Kasumi-1 (cell line): ENCODE measurements around the gene RAB42.
"Not testable (repeated sequence)": the region's sequence is repeated elsewhere in the genome, so short reads cannot be mapped to it uniquely, and the experiment has no call there.

Experiments
- DNase-seq, 2 experiments: peaks; one replicate each; lab custom pipeline; 2025; lab: John Stamatoyannopoulos, UW

The RAB42 gene

DNA sequence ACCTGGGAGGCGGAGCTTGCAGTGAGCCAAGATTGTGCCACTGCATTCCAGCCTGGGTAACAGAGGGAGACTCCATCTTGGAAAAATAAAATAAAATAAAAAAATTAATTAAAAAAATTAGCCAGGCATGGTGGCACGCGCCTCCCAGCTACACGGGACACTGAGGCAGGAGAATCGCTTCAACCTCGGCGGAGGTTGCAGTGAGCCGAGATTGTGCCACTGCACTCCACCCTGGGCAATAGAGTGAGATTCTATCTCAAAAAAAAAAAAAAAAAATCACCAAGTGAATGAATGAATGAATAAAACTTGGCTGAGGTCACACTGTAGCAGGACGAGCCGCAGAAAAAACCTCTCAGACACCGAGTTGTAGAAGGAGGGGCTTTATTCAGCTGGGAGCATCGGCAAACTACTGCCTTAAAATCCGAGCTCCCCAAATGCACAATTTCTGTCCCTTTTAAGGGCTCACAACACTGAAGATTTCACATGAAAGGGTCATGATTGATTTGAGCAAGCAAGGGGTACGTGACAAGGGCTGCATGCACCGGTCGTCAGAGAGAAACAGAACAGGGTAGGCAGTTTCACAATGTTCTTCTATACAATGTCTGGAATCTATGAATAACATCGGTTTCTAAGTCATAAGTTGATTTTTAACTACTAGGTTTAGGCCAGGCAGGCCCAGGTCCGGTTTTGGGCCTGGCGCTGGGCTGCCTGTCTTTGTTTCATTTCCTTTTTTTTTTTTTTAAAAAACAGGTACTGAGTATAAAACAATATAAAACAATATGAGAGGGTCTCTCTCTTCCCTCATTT is 5.3 kb upstream of the RAB42 start:
- not testable (repeated sequence) for DNase-seq

DNA sequence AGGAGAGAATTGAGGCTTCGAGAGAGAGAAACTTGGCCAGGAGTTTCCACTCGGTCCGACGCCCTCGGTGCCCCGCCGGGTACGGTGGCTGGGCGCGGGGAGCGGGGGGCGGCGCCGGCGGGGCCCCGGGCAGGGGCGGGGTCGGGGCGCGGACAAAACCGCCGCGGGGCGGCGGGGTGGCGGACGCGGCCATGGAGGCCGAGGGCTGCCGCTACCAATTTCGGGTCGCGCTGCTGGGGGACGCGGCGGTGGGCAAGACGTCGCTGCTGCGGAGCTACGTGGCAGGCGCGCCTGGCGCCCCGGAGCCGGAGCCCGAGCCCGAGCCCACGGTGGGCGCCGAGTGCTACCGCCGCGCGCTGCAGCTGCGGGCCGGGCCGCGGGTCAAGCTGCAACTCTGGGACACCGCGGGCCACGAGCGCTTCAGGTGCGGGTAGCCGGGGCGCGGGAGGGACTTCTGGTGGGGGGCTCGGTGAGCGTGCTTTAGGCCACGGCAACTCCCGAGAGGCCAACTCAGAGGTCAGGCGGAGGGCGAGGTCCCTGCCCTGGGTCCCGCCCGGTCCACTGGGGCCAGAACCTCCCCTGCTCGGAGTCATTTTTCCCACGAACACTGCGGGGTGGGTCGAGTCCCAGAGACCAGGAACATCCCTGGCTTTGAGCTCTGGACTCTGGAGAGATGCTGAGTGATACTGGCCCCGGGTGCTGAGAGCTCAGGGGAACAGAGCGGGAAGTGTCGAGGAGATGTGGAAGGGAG is 431 bp downstream of the RAB42 start:
- peak in 1 of 2 experiments; percentile 39 for DNase-seq

DNA sequence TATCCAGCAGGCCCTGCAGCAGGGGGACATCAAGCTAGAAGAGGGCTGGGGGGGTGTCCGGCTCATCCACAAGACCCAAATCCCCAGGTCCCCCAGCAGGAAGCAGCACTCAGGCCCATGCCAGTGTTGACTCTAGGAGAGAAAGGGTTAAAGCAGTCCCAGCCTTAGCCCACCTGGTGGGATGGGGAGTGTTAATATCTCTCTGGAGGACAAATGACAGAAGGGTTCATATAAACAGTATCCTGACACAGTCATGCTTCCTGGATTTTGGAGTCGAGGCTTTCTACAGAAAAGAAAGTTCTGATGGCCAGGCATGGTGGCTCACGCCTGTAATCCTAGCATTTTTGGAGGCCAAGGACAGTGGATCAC is 1.9 kb downstream of the RAB42 start:
- DNase-seq, result not testable (repeated sequence)

DNA sequence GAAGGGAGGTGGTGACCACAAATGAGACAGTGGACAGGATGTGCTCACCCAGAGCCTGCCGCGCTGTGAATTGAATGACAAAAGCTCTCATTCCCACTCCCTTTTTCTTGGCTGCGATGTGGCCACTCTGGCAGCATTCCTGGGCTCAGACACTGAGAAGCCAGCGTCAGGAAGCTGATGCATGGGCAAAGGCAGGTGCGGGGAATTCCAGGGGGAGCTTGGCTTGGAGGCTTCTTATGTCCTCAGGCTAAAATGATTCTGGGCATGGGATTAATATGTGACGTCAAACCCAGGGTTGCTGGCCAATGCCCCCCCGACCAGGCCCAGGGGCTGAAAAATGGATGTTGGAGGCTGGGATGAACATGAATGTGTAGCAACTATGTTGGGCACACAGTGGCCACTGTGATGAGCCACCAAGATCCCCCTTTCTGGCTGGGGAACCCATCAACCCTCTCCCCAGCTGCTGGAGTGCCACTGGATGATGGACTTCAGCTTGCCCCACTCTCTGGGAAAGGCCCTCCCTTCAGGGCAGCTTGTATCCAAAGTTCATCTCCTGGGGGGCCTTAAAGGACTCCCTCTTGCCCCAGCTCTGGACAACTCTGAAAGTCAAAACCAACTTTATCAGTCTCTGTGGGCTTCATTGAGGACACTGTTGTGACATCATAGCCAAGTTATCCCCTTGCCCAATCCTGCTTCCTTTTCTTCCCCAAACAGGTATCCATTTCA is 2.8 kb downstream of the RAB42 start:
- not testable (repeated sequence) for DNase-seq

DNA sequence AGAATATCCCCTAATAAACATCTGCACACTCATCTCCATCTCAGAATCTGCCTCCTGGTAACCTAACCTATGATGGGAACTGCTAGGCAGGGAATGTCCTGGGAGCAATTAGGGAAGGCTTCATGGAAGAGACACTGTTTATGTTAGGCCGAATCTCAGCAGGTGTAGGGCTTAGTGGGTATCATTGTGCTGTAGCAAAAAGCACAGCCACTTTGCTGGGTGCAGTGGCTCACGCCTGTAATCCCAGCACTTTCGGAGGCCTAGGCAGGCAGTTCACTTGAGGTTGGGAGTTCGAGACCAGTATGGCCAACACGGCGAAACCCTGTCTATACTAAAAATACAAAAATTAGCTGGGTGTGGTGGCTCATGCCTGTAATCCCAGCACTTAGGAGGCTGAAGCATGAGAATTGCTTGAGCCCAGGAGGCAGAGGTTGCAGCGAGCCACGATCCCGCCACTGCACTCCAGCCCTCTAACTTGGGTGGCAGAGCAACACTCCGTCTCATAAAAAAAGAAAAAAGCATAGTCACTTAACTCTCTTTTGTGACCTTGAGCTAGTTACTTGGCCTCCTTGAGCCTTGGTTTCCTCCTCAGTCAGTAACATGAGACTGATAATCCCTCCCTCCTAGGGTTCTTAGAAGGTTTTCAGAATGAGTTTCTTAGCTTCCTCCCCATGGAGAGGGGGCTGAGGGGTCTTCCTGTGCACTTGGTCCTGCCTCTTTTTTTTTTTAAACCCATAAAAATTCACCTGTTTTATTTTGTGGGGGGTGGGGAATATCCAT is 3.5 kb downstream of the RAB42 start:
- no peak for DNase-seq

DNA sequence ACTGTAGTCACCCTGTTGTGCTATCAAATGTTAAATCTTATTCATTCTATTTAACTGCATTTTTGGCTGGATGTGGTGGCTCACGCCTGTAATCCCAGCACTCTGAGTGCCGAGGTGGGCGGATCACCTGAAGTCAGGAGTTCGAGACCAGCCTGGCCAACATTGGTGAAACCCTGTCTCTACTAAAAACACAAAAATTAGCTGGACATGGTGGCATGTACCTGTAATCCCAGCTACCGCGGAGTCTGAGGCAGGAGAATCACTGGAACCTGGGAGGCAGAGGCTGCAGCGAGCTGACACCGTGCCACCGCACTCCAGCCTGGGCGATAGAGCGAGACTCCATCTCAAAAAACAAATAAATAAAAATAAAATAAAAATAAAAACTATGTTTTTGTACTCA is 4.2 kb downstream of the RAB42 start:
- DNase-seq, result not testable (repeated sequence)

DNA sequence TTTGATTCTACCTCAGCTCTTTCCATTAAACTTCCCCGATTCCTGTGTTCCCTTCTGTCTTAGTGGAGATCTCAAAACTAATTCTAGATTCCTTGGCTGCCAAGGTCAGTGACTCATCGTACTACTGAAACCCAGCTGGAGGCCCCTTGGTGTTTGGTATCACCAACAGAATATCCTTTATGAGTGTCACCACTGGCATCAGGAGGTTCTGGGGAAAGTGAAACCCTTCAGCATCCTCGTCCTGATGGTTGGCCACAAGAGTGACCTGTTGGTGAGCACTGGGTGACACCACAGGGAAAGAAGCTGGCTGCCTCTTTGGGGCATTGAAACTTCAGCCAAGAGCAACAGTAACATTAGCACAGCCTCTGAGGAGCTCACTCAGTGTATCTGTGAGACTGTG is 9.6 kb downstream of the RAB42 start:
- DNase-seq, result no peak

DNA sequence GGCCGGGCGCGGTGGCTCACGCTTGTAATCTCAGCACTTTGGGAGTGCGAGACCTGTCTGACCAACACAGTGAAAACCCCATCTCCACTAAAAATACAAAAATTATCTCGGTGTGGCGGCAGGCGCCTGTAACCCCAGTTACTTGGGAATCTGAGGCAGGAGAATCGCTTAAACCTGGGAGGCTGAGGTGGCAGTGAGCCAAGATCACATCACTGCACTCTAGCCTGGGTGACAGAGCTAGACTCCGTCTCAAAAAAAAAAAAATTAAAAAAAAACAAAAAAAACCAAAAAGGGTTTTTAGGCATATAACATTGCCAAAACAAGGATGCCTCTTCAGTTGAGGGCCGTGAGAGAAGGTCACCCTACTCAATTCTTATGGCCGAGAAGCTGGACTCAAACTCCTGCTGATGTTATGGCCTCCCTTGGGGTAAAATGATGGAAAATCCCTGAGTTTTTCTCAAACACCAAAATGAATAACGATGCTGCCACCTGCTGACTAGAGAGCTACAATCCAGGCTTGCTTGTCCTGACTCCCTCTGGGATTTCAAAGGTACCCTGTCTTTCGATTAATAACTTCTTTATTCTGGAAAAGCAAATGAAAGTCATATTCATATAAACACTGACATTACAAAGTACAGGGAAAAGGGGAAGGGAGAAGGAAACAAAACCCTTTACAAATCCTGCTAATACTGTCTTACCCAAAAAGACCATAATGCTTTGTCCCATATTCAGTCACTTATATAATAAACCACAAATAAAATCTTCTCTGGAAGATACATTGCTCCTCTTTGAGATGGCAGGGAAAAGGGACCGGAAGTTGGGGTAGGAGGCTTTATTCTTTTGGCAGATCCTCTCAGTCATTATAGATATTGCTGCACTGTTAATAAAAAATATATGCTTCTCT is 10.7 kb downstream of the RAB42 start:
- DNase-seq, result peak; percentile 73 to 88

DNA sequence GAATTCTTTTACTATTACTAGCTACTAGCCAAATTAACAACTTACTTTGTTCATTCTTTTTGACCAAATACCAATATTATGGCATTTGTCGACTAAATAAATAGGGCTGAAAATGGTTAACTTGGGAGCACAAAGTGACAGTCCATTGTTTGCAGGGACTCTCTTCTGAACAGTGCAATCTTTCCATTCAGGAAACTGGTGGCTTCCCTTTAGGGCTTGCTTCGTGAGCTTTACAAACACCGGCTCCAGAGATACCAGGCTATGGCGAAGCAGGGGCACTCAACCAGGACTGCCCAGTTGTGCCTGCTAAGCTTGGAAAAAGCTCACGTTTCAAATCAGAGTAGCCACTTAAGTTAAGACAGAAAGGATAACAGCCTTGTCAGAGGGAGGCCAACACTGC is 12.3 kb downstream of the RAB42 start:
- DNase-seq, result no peak

DNA sequence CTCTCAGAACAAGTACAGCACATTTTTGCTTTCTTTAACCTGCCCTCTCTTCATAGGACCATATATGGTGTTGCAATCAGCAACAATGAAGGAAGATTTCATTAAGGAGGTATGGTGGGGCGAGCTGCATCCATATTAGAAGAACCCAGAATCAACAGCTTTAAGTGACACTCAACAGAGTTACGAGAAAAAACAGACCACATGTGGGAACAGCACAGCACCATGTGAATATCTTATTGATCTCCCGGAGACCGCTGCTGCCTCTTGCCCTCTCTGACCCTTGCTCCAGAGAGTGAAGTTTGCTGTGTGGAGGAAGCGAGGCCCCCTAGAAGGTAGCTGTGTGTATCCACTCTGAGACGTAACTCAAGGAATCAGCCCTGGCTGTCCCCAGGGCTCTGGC is 12.9 kb downstream of the RAB42 start:
- DNase-seq, result no peak

DNA sequence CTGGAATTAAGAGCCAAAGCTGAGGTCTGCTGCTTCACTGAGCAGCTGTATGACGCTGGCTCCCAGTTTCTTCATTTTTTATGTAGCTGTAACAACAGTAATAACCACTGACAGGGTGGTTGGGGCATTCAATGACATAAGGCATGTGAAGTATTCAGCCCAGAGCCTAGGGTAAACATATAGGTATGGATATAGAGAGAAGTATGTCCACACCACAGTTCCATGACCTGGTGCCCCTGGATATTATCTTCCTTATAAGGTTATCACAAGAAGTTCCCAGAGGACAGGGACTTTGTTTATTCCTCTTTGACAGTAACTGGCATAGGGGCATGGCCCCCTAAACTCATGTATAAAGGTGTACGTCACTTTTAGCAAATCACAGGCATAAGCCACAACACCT is 14.7 kb downstream of the RAB42 start:
- no peak for DNase-seq

DNA sequence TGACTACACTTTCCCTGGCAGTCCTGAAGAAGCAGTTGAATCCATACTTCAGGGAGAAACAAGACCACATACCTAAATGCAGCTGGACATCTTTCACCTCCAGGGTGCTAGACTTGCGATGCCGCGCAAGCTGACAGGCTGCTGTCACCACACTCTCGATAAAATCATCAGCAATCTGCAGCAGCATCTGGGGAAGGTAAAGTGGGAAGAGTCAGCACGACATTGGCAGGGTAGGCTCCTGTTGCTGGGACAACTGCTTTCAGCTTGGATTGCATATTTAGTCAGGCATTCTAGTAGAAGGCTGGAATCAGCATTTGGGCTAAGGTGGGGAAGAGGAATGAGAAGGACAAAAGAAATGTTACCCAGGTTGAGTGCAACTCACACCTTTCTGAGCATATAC is 21.1 kb downstream of the RAB42 start:
- no peak for DNase-seq

DNA sequence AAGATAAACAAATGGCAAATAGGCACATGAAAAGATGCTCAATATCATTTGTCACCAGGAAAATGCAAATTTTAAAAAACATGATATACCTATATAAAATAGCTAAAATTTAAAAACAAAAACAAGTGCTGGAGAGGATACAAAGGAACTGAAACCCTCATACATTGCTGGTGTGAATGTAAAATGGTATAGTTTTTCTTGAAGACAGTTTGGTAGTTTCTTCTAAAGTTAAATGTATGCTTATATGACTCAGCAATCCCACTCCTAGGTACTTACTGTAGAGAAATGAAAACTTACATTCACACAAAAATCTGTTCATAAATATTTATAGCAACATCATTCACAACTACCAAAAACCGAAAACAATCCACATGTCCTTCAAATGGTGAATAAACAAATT is 39.6 kb downstream of the RAB42 start:
- no peak for DNase-seq

DNA sequence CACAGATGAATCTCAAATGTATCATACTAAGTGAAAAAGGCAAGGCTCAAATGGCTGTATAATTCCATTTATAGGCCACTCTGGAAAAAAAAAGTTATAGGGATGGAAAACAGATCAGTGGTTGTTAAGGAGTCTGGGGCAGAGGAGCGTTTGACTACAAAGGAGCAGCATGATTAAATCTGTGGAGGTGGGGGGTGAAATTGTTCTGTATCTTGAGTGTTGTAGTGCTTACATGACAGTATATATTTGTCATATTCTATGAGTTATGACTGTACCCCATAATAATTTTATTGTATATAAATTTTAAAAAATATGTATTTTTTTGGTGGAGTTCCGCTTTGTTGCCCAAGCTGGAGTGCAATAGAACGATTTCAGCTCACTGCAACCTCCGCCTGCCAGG is 40.5 kb downstream of the RAB42 start:
- DNase-seq, result no peak

DNA sequence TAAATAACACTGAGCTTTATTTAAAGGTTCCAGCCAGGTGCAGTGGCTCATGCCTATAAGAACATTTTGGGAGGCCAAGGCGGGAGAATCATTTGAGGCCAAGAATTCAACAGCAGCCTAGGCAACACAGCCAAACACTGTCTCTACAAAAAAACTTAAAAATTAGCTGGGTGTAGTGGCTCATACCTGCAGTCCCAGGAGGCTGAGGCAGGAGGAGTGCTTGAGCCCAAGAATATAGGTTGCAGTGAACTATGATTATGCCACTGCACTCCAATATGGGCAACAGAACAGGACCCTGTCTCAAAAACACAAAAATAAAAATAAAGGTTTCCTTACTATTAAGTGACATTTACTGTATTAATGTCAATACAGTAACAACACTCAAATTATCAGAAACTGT is 48.7 kb downstream of the RAB42 start:
- peak; percentile 66 to 74 for DNase-seq

DNA sequence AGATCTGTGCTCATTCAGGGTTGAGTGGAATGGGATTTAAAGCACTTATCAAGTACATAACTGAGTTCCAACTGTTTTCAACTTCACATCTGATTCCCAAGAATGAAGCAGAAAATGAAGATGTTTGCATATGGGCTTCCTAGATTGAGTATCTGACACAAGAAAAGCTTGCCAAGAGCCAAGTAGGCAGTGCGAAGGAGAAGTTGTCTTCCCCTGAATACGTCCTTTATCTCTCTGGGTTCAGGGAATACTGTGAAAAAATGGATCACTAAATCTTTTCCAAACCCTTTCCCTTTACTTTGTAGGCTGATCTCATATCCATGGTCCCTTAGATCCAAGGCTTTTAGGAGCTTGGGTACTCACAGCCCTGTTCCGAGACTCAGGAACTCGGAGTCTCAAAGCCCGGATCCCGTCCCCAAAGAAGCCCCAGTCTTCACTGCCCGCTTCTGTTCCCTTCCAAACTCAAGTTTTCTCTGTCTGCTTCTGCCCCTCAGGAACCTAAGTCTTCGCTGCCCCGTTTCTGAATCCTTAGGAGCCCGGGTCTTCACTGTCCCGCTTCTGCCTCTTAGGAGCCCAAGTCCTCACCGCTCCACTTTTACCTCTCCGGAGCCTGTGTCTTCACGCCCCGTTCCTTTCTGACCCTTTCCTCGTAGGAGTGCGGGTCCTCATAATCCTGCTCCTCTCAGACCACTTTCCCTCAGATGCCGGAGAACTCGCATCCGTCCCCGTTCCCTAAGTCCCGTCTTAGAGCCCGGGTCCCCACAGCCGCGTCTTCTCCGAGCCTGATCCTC is 50.2 kb downstream of the RAB42 start:
- DNase-seq, result peak; percentile 64 to 70

DNA sequence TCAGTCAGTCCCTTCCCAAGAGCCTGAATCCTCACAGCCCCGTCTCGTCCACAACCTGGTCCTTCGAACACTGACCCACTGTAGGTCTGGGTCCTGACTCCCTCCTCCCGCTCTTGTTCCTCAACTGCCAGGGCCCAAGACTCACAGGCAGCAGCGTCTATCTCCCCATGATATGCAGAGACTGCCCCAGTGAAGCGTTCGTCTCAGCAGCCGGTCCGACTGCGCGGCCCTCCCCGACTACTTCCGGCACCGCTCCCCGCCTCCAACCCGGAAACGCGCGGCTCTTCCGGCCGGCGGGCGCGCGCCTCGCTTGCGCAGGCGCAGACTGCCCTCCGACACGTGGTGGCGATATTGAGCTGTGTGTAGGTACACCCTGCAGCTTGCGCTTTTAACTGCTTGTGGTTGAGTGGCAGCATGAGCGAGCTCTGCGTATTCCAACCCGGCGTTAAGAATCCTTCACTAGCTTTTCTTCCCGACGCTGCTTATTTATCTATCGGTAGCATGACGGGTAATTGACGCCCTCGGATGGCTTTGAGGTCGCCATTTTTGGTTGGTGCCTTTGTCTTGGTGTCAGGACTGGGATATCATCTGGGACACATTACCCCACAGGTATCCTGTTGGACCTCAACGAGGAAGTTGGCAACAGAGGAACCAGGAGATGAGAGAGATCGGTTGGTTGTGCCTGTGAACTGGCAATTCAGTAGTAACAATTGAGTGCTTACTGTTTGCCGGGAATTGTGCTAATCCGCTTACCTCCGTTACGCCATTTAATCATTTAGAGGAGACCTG is 51.0 kb downstream of the RAB42 start, which contains the start of gene TAF12:
TSS of gene TAF12 (minus strand) at position 221 of the 789 bp plus-strand sequence. CDS start 20,986 bp downstream, outside the sequence.
- DNase-seq, result peak; percentile 91 to 93

DNA sequence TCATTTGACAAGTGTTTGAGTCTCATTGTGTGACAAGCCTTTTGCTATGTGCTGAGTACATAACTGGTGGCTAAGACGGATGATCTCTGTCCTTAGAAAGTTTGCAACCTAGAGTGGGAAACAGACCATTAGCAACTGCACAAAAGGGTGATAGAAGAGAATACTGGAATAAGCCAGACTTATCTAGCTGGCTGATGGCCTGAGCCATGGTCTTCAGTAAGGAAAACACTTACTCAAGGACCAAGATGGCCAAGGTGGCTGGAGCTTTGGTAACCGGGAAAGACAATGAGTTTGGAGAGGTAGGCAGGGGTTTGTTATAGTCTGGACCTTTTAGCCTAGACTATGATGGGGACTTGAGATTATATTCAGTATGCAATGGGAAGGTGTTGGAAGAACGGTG is 52.4 kb downstream of the RAB42 start:
- no peak for DNase-seq
